GM18502 (cell line): ENCODE results near the gene COP1.

ENCODE experiments used
- ATAC-seq: cut with Tn5 transposase; IDR thresholded peaks from one replicate; pipeline ENCODE4 v1.9.1; 2021; ENCODE audit warnings: mild to moderate bottlenecking; ENCODE audit not compliant: unreplicated experiment, poor library complexity

The COP1 gene

GRCh38 chr1:175914115-175914514 lies 293.0 kb downstream of the COP1 start:
- ATAC-seq, result no peak

GRCh38 chr1:175911138-175911537 lies 295.9 kb downstream of the COP1 start:
- no peak for ATAC-seq

GRCh38 chr1:175906370-175906769 lies 300.7 kb downstream of the COP1 start:
- no peak for ATAC-seq

GRCh38 chr1:175904808-175905207 lies 302.3 kb downstream of the COP1 start:
- no peak for ATAC-seq

GRCh38 chr1:175902281-175902680 lies 304.8 kb downstream of the COP1 start:
- ATAC-seq, result no peak

GRCh38 chr1:175901076-175901836 lies 305.8 kb downstream of the COP1 start:
- ATAC-seq, result no peak

- ATAC-seq, result no peak
Measured at GRCh38 chr1:175900171-175900570, 306.9 kb downstream of the COP1 start.

GRCh38 chr1:175895966-175896365 lies 311.1 kb downstream of the COP1 start:
- no peak for ATAC-seq
